Midbrain (tissue), 1 donor: ENCODE data around the gene OSBPL8.

Experiments used
- DNase-seq: peaks from one replicate; lab custom pipeline; 2025; lab: John Stamatoyannopoulos, UW

The OSBPL8 gene

DNA sequence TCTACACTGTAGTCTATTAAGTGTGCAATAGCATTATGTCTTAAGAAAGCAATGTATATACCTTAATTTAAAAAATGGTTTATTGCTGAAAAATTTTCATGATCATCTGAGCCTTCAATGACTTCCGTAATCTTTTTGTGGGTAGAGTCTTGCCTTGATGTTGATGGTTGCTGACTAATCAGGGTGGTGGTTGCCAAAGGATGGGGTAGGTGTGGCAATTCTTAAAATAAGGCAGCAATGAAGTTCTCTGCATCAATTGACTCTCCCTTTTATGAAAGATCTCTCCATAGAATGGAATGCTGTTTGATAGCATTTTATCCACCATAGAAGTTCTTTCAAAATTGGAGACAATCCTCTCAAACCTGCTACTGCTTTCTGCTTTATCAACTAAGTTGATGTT lies 252.5 kb downstream of the OSBPL8 start:
- no peak for DNase-seq

DNA sequence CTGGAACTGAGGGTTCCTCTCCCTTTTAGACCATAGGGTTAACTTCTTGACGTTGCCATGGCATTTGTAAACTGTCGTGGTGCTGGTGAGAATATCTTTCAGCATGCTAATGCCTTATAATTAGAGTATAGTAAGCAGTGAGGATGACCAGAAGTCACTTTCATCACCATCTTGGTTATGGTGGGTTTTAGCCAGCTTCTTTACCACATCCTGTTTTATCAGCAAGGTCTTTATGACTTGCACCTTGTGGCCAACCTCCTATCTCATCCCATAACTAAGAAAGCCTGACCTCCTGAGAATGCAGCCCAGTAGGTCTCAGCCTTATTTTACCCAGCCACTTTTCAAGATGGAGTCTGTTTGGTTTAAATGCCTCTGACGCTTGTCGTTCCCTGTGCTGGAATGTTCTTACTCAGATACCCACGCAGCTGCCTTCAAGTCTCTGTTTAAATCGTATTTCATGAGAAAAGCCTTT lies 255.5 kb downstream of the OSBPL8 start:
- no peak for DNase-seq

DNA sequence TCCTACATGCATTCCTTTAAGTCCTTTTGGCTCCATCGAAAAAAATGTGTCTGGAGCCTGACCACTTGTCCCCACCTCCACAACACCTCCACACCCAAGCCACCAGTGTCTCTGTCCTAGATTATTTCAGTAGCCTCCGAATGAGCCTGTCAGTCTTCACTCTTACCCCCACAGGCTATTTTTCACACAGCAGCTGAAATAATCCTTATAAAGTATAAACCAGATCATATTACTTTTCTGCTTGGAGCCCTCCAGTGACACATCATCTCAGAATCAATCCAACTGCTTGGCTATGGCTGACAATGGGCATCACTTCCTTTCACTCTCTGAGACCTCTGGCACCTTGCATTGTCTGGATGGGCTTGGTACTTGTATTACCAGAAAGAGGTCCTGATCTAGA lies 256.2 kb downstream of the OSBPL8 start:
- no peak for DNase-seq
